Natural killer cell (primary cell): Measurements from ENCODE around the gene ISLR. TPM values are rescaled to one million over a fixed set of nuclear protein-coding genes. Genes with fewer than 3 reads are reported as not detected.

Experiments used
- ATAC-seq, 3 donors: fragments of 150-1000 bp in 2 of 3; fragments of 200-7000 bp in 1 of 3; cut with Tn5 transposase; 1 replicate in 1 of 3; 2 replicates in 2 of 3; pipeline ENCODE4 v1.10.0; 2021; ENCODE audit warnings: mild to moderate bottlenecking in 2 of 3, moderate library complexity in 2 of 3
- DNase-seq, 2 donors: peaks; one replicate each; pipeline versions ENCODE4 v3.0.0 to v3.0.0-alpha.2; 2013 to 2021; ENCODE audit warnings: mixed read lengths in 1 of 2
- H3K27ac ChIP-seq: one replicate; pipeline ENCODE4 v1.5.1; 2013; ENCODE audit warnings: mild to moderate bottlenecking, low read length
- H3K27me3 ChIP-seq: one replicate; pipeline ENCODE4 v1.6.1; 2013; ENCODE audit warnings: low read length; ENCODE audit not compliant: control insufficient read depth, insufficient read depth
- H3K36me3 ChIP-seq: one replicate; pipeline ENCODE4 v1.6.1; 2013; ENCODE audit warnings: low read length; ENCODE audit not compliant: control insufficient read depth, insufficient read depth
- H3K4me1 ChIP-seq: one replicate; pipeline ENCODE4 v1.6.1; 2013; ENCODE audit warnings: low read length; ENCODE audit not compliant: control insufficient read depth, insufficient read depth
- H3K4me3 ChIP-seq: one replicate; pipeline ENCODE4 v1.5.1; 2013; ENCODE audit warnings: low read length
- H3K9me3 ChIP-seq: one replicate; pipeline ENCODE4 v1.6.1; 2013; ENCODE audit warnings: low read length; ENCODE audit not compliant: control insufficient read depth, insufficient read depth
- H3K27ac Mint-ChIP-seq, 2 donors: one replicate each; pipeline ENCODE4 v1.8.0; 2022; ENCODE audit warnings: mild to moderate bottlenecking in 2 of 2, mixed read lengths in 2 of 2, moderate library complexity in 1 of 2
- H3K27me3 Mint-ChIP-seq, 2 donors: one replicate each; pipeline ENCODE4 v1.8.0; 2022; ENCODE audit warnings: low read depth in 2 of 2, mixed read lengths in 2 of 2
- H3K36me3 Mint-ChIP-seq: one replicate; pipeline ENCODE4 v1.8.0; 2022; ENCODE audit warnings: mixed read lengths
- H3K4me1 Mint-ChIP-seq, 2 donors: one replicate each; pipeline ENCODE4 v1.8.0; 2022; ENCODE audit warnings: mixed read lengths in 2 of 2
- H3K4me3 Mint-ChIP-seq: one replicate; pipeline ENCODE4 v1.8.0; 2022; ENCODE audit warnings: mild to moderate bottlenecking, moderate library complexity, mixed read lengths
- H3K9me3 Mint-ChIP-seq, 2 donors: one replicate each; pipeline ENCODE4 v1.8.0; 2022; ENCODE audit warnings: mixed read lengths in 2 of 2
- CTCF ChIP-seq: fragments of 200-600 bp; IDR thresholded peaks from one replicate; pipeline ENCODE4 v1.8.0; 2022; ENCODE audit warnings: antibody characterized with exemption
- WGBS: methylation state at CpG from one replicate; pipeline ENCODE4 v1.1.7; 2013; ENCODE audit warnings: missing lambda C conversion rate; ENCODE audit not compliant: insufficient coverage; 5-methylcytosine and 5-hydroxymethylcytosine counted together
- intact Hi-C: fragments of 100-400 bp; cut with micrococcal nuclease; formaldehyde crosslinking; loops from one replicate; pipeline ENCODE4 v1.14.2; 2022
- total RNA-seq, 4 donors: library from RNA; stranded (reverse); fragments of 120-200 nt in 1 of 4; gene quantifications; one replicate each; pipeline versions ENCODE4 v1.2.3 to v1.2.4, GENCODE V29; 2013 to 2022

ISLR gene
- total RNA-seq, 3 donors from 2014 or later (not counting 1 experiment from before 2014, with no cell fraction given): not detected

- Histone ChIP-seq H3K4me3 (no peak overlapping the region), H3K9me3 (no peaks in the 10 kb centered on the region), H3K4me1 (no peaks in the 10 kb centered on the region), H3K27ac (no peak overlapping the region), H3K27me3 (no peaks in the 10 kb centered on the region), H3K36me3 (no peaks in the 10 kb centered on the region)
- H3K36me3 Mint-ChIP-seq: no peaks in the 10 kb centered on the region
- no peak for ATAC-seq
- 81% methylated on average over 6 of the region's 6 CpGs for WGBS
- no peak overlapping the region for H3K27ac Mint-ChIP-seq
- no peak for DNase-seq
- H3K9me3 Mint-ChIP-seq: no peaks in the 10 kb centered on the region
- H3K27me3 Mint-ChIP-seq: peaks cover 0 to 8% of the 10 kb centered on the region in 2 donors
- no peaks in the 10 kb centered on the region for H3K4me1 Mint-ChIP-seq
- TF ChIP-seq CTCF: no peak
- intact Hi-C loops: no loop called here
- no peak overlapping the region for H3K4me3 Mint-ChIP-seq
Measured at GRCh38 chr15:74214324-74215021, 41.0 kb downstream of the ISLR start.

GRCh38 chr15:74215958-74216357 lies 42.4 kb downstream of the ISLR start:
- H3K9me3 ChIP-seq: no peaks in the 10 kb centered on the region
- no peak for TF ChIP-seq CTCF
- Mint-ChIP-seq H3K9me3 (no peaks in the 10 kb centered on the region), H3K36me3 (no peaks in the 10 kb centered on the region), H3K27me3 (peaks cover 6 to 9% of the 10 kb centered on the region in 2 donors), H3K4me1 (no peaks in the 10 kb centered on the region), H3K4me3 (no peak overlapping the region), H3K27ac (no peak overlapping the region)
- no peaks in the 10 kb centered on the region for H3K36me3 ChIP-seq
- no peak overlapping the region for H3K27ac ChIP-seq
- H3K27me3 ChIP-seq: no peaks in the 10 kb centered on the region
- no peak overlapping the region for H3K4me3 ChIP-seq
- 94% methylated on average over 8 of the region's 8 CpGs for whole genome bisulfite sequencing
- ATAC-seq (no peak), DNase-seq (no peak)
- intact Hi-C loops: no loop called here
- no peaks in the 10 kb centered on the region for H3K4me1 ChIP-seq

- 95% methylated on average over 3 of the region's 3 CpGs for WGBS
Measured at GRCh38 chr15:74216949-74217348, 43.4 kb downstream of the ISLR start.

More at GRCh38 chr15:74216949-74217348, 43.4 kb downstream of the ISLR start:
- Histone ChIP-seq H3K4me1 (no peaks in the 10 kb centered on the region), H3K4me3 (no peak overlapping the region), H3K36me3 (no peaks in the 10 kb centered on the region), H3K27ac (no peak overlapping the region), H3K27me3 (no peaks in the 10 kb centered on the region), H3K9me3 (no peaks in the 10 kb centered on the region)
- no peaks in the 10 kb centered on the region for H3K9me3 Mint-ChIP-seq
- no peak overlapping the region for H3K4me3 Mint-ChIP-seq
- no peaks in the 10 kb centered on the region for H3K36me3 Mint-ChIP-seq
- no peak for ATAC-seq
- no peak for TF ChIP-seq CTCF
- H3K4me1 Mint-ChIP-seq: no peaks in the 10 kb centered on the region
- no peak for DNase-seq
- intact Hi-C loops: no loop called here
- H3K27me3 Mint-ChIP-seq: peaks cover 6 to 9% of the 10 kb centered on the region in 2 donors
- no peak overlapping the region for H3K27ac Mint-ChIP-seq
